ENCODE data around the gene MX1.

DNA sequence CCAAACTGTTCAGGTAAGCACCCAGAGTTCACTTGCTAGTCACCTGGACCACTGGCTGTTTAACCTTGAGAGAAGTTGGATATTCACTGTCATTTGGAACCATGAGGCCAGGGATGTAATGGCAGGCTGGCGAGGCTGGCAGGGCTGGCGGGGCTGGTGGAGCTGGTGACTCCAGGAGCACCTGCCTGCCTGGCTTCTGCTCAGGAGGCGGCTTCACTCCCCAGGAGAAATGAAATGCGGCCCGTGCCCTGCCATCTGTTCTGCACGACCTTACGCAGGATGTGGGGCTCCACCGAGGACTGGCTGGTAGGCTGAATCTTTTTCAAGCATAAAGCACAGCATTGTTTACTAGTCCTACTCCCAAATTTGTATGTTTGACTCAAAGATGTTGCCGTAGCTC lies 22.7 kb upstream of the MX1 start:
- TF ChIP-seq POLR2A (IDR thresholded peaks at IDR 0.05) = no peak
- TF ChIP-seq, protein P1, sequence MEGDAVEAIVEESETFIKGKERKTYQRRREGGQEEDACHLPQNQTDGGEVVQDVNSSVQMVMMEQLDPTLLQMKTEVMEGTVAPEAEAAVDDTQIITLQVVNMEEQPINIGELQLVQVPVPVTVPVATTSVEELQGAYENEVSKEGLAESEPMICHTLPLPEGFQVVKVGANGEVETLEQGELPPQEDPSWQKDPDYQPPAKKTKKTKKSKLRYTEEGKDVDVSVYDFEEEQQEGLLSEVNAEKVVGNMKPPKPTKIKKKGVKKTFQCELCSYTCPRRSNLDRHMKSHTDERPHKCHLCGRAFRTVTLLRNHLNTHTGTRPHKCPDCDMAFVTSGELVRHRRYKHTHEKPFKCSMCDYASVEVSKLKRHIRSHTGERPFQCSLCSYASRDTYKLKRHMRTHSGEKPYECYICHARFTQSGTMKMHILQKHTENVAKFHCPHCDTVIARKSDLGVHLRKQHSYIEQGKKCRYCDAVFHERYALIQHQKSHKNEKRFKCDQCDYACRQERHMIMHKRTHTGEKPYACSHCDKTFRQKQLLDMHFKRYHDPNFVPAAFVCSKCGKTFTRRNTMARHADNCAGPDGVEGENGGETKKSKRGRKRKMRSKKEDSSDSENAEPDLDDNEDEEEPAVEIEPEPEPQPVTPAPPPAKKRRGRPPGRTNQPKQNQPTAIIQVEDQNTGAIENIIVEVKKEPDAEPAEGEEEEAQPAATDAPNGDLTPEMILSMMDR (IDR thresholded peaks at IDR 0.05) = no peak

Data from thyroid gland (tissue), 4 donors.